A673 (cell line): Measurements from ENCODE around the gene STEAP3. TPM values are rescaled to one million over a fixed set of nuclear protein-coding genes. Genes with fewer than 3 reads are reported as not detected.

ENCODE experiments used
- BruUV-seq: library from RNA; stranded (reverse); fragments of 400-500 nt; replicated peaks from 2 replicates; lab custom pipeline; 2021; lab: Mats Ljungman, UMichigan
- CTCF ChIA-PET: fragments of 300-600 bp; sonication (Branson Sonifier 250); formaldehyde crosslinking; loops from one replicate; lab custom pipeline; 2022; ENCODE audit warnings: antibody characterized with exemption; lab: Charles Lee
- POLR2A ChIA-PET: fragments of 300-600 bp; sonication (Branson Sonifier 250); formaldehyde crosslinking; loops from one replicate; lab custom pipeline; 2022; ENCODE audit warnings: antibody characterized with exemption; ENCODE audit not compliant: low non-redundant PET; lab: Charles Lee
- DNase-seq: peaks from one replicate; pipeline ENCODE4 v3.0.0-alpha.2; 2015; ENCODE audit warnings: low spot score
- H3K27ac ChIP-seq: fragments of 200-600 bp; sonication (generic); 2 replicates; pipeline ENCODE4 v1.5.1; 2016; ENCODE audit warnings: mixed run types, low read depth, mild to moderate bottlenecking, mixed read lengths, antibody characterized with exemption, low read length; ENCODE audit not compliant: poor library complexity, severe bottlenecking
- H3K27me3 ChIP-seq: fragments of 200-600 bp; sonication (generic); replicated peaks from 2 replicates; pipeline ENCODE4 v1.6.1; 2017; ENCODE audit warnings: mixed run types, low read depth, mild to moderate bottlenecking, mixed read lengths, antibody characterized with exemption, low read length; ENCODE audit not compliant: insufficient read depth, poor library complexity
- H3K36me3 ChIP-seq: fragments of 200-600 bp; sonication (generic); 2 replicates; pipeline ENCODE4 v1.6.1; 2016; ENCODE audit warnings: mixed run types, mild to moderate bottlenecking, mixed read lengths, antibody characterized with exemption, low read length; ENCODE audit not compliant: insufficient read depth, poor library complexity, severe bottlenecking
- H3K4me1 ChIP-seq: fragments of 200-600 bp; sonication (generic); 2 replicates; pipeline ENCODE4 v1.6.1; 2017; ENCODE audit warnings: mixed run types, mild to moderate bottlenecking, mixed read lengths, antibody characterized with exemption, low read length; ENCODE audit not compliant: insufficient read depth, poor library complexity, severe bottlenecking
- H3K4me3 ChIP-seq: fragments of 200-600 bp; sonication (generic); 2 replicates; pipeline ENCODE4 v1.5.1; 2016; ENCODE audit warnings: low read depth, mixed run types, mild to moderate bottlenecking, mixed read lengths, low read length; ENCODE audit not compliant: poor library complexity, severe bottlenecking
- H3K9me3 ChIP-seq: fragments of 200-600 bp; sonication (generic); 2 replicates; pipeline ENCODE4 v1.6.1; 2016; ENCODE audit warnings: mixed run types, low read depth, mild to moderate bottlenecking, mixed read lengths, antibody characterized with exemption, low read length; ENCODE audit not compliant: poor library complexity, severe bottlenecking
- CTCF ChIP-seq: fragments of 300-800, 200-600 bp; sonication (generic); conservative IDR thresholded peaks from 2 replicates; pipeline ENCODE4 v1.5.1; 2017; ENCODE audit warnings: low read depth, mild to moderate bottlenecking, antibody characterized with exemption, low read length, moderate library complexity, mixed read lengths
- EZH2 ChIP-seq: fragments of 200-600 bp; sonication (generic); IDR thresholded peaks from 2 replicates; pipeline ENCODE4 v1.6.1; 2017; ENCODE audit warnings: borderline replicate concordance, low read depth, mild to moderate bottlenecking, mixed read lengths, antibody characterized with exemption, low read length; ENCODE audit not compliant: poor library complexity, severe bottlenecking
- intact Hi-C: fragments of 100-400 bp; cut with micrococcal nuclease; formaldehyde crosslinking; loops from one replicate; pipeline ENCODE4 v1.10.0; 2022; ENCODE audit not compliant: unreplicated experiment
- total RNA-seq: library from RNA; stranded (reverse); gene quantifications from 2 replicates; pipeline ENCODE4 v1.2.3, GENCODE V29; 2021

STEAP3 gene
- total RNA-seq, 1 experiment from 2014 or later, result 20.3 TPM

- intact Hi-C loops, result no loop called here
- no peak for DNase-seq
- BruUV-seq, result no TSS peak
- H3K4me3 ChIP-seq, result no peak overlapping the region
- CTCF ChIA-PET, result no interaction called here
- no peak for TF ChIP-seq EZH2
- TF ChIP-seq CTCF, result no peak
- H3K4me1 ChIP-seq, result no peaks in the 10 kb centered on the region
- no peak overlapping the region for H3K27ac ChIP-seq
- POLR2A ChIA-PET, result no interaction called here
- H3K9me3 ChIP-seq, result no peaks in the 10 kb centered on the region
- H3K36me3 ChIP-seq, result no peaks in the 10 kb centered on the region
- H3K27me3 ChIP-seq, result no peaks in the 10 kb centered on the region
These were observed 17.4 kb upstream of the STEAP3 start for GRCh38 chr2:119206201-119206600.

DNA sequence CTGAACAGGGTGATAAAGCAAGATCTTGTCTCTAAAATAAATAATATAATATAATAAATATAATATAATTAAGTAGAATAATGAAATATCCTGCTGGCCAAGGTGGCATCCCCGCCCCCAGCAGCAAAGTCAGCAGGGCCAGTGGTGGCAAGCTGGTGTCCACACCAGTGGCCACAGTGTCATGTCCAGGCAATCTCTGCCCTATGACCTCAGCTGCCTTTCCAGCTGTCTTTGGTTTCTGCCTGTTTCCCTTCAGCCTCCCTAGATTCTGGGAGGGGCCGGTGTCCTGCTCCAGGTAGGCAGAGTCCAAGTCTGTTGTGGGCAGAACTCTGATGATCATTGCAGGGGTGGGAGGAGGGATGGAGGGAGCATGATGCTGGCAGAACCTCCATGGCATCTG, 16.2 kb upstream of the STEAP3 start:
- ChIA-PET CTCF (no interaction called here), POLR2A (no interaction called here)
- H3K9me3 ChIP-seq, result no peaks in the 10 kb centered on the region
- intact Hi-C loops, result no loop called here
- DNase-seq, result no peak
- H3K36me3 ChIP-seq, result no peaks in the 10 kb centered on the region
- no peaks in the 10 kb centered on the region for H3K27me3 ChIP-seq
- no peaks in the 10 kb centered on the region for H3K4me1 ChIP-seq
- no peak overlapping the region for H3K27ac ChIP-seq
- no TSS peak for BruUV-seq
- TF ChIP-seq CTCF, result no peak
- no peak for TF ChIP-seq EZH2
- H3K4me3 ChIP-seq, result no peak overlapping the region

- no peaks in the 10 kb centered on the region for H3K36me3 ChIP-seq
- BruUV-seq, result no TSS peak
- no peaks in the 10 kb centered on the region for H3K9me3 ChIP-seq
- CTCF ChIA-PET, result interaction anchor here (0.6 kb wide), 1 partner anchor 178 kb away, joined by 5 read pairs; no protein-coding TSS in a partner anchor
- intact Hi-C loops, result no loop called here
- H3K4me3 ChIP-seq, result no peak overlapping the region
- TF ChIP-seq CTCF (no peak), EZH2 (no peak)
- no peak overlapping the region for H3K27ac ChIP-seq
- no peaks in the 10 kb centered on the region for H3K27me3 ChIP-seq
- H3K4me1 ChIP-seq, result no peaks in the 10 kb centered on the region
- POLR2A ChIA-PET, result no interaction called here
- no peak for DNase-seq
These were observed 14.8 kb upstream of the STEAP3 start for GRCh38 chr2:119208791-119209203.
